ENCODE data around the gene CAND2.

GRCh38 chr3:12774619-12775018 is 21.9 kb upstream of the CAND2 start:
- no peak for TF ChIP-seq CTCF (conservative IDR thresholded peaks at IDR 0.05 in 1 of 2, IDR thresholded peaks at IDR 0.05 in 1 of 2; ENCODE audit: low read depth in 1 of 2, low read length in 2 of 2)
- no peak for TF ChIP-seq EZH2 (IDR thresholded peaks at IDR 0.05; ENCODE audit: low read length, missing control alignments)

Measured in fibroblast of lung (primary cell).